Type B pancreatic cell (in vitro differentiated cells): ENCODE results near the gene ACADS. TPM values are rescaled to one million over a fixed set of nuclear protein-coding genes. Genes with fewer than 3 reads are reported as not detected.
A peak's percentile ranks its signal among the peaks of the same experiment; 100 is the strongest.

Experiments used
- DNase-seq: peaks from one replicate; pipeline ENCODE4 v3.0.0; 2021; ENCODE audit warnings: mixed read lengths; ENCODE audit not compliant: unreplicated experiment; ENCODE audit errors: extremely low spot score
- H3K27ac Mint-ChIP-seq: 2 replicates; pipeline ENCODE4 v1.8.0; 2021; ENCODE audit warnings: mild to moderate bottlenecking, mixed read lengths
- H3K27me3 Mint-ChIP-seq: 2 replicates; pipeline ENCODE4 v1.8.0; 2021; ENCODE audit warnings: mixed read lengths
- H3K36me3 Mint-ChIP-seq: 2 replicates; pipeline ENCODE4 v1.8.0; 2021; ENCODE audit warnings: mixed read lengths
- H3K4me1 Mint-ChIP-seq: one replicate; pipeline ENCODE4 v1.8.0; 2021; ENCODE audit warnings: mixed read lengths; ENCODE audit not compliant: unreplicated experiment
- H3K4me3 Mint-ChIP-seq: 2 replicates; pipeline ENCODE4 v1.8.0; 2021; ENCODE audit warnings: mild to moderate bottlenecking, mixed read lengths
- H3K9me3 Mint-ChIP-seq: 2 replicates; pipeline ENCODE4 v1.8.0; 2021; ENCODE audit warnings: mixed read lengths
- CTCF ChIP-seq: fragments of 200-600 bp; sonication (generic); conservative IDR thresholded peaks from 2 replicates; pipeline ENCODE4 v1.5.0; 2021; ENCODE audit warnings: antibody characterized with exemption, mild to moderate bottlenecking
- total RNA-seq: library from RNA; stranded (reverse); gene quantifications from 2 replicates; pipeline ENCODE4 v1.2.1, GENCODE V29; 2021; ENCODE audit warnings: low replicate concordance

The ACADS gene
- total RNA-seq, 1 donor from 2014 or later = 12.1 TPM

DNA sequence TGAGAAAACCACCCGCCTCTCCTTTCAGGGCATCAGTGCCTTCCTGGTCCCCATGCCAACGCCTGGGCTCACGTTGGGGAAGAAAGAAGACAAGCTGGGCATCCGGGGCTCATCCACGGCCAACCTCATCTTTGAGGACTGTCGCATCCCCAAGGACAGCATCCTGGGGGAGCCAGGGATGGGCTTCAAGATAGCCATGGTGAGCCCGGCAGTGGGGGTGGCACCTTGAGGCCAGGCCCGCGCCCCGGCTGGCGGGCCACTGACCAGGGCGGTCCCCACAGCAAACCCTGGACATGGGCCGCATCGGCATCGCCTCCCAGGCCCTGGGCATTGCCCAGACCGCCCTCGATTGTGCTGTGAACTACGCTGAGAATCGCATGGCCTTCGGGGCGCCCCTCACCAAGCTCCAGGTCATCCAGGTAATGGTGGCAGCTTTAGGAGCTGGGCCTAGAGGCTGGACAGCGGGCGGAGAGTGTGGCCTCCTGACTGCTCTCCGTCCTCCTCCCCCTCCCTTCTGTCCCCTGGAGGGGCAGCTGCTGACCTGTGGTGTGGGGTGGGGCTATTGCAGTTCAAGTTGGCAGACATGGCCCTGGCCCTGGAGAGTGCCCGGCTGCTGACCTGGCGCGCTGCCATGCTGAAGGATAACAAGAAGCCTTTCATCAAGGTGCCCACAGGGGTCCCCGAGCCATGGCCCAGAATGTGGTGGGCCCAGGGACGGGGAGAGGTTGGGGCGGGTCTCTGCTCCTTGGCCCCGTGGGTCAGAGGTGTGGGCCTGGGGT lies 12.8 kb downstream of the ACADS start:
- no peak for DNase-seq
- TF ChIP-seq CTCF = peak; percentile 8
- Mint-ChIP-seq H3K27ac (no peak overlapping the region), H3K4me3 (no peak overlapping the region), H3K36me3 (peaks cover 3% of the 10 kb centered on the region), H3K9me3 (no peaks in the 10 kb centered on the region), H3K4me1 (no peaks in the 10 kb centered on the region), H3K27me3 (no peaks in the 10 kb centered on the region)

DNA sequence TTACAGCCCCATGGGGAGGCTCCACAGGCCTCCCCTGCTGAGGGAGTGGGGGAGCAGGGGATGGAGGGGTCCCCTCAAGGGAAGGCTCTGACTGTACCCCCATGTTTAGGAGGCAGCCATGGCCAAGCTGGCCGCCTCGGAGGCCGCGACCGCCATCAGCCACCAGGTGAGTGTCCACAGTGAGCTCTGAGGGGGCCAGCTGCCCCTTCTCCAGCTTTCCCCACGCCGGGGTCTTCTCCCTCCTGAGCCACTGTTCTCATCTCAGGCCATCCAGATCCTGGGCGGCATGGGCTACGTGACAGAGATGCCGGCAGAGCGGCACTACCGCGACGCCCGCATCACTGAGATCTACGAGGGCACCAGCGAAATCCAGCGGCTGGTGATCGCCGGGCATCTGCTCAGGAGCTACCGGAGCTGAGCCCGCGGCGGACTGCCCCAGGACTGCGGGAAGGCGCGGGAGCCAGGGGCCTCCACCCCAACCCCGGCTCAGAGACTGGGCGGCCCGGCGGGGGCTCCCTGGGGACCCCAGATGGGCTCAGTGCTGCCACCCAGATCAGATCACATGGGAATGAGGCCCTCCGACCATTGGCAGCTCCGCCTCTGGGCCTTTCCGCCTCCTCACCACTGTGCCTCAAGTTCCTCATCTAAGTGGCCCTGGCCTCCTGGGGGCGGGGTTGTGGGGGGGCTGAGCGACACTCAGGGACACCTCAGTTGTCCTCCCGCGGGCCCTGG lies 13.6 kb downstream of the ACADS start:
- no peak for TF ChIP-seq CTCF
- no peaks in the 10 kb centered on the region for H3K27me3 Mint-ChIP-seq
- no peaks in the 10 kb centered on the region for H3K9me3 Mint-ChIP-seq
- H3K4me3 Mint-ChIP-seq = no peak overlapping the region
- H3K27ac Mint-ChIP-seq = no peak overlapping the region
- H3K4me1 Mint-ChIP-seq = no peaks in the 10 kb centered on the region
- DNase-seq = no peak
- H3K36me3 Mint-ChIP-seq = peaks cover 2% of the 10 kb centered on the region

DNA sequence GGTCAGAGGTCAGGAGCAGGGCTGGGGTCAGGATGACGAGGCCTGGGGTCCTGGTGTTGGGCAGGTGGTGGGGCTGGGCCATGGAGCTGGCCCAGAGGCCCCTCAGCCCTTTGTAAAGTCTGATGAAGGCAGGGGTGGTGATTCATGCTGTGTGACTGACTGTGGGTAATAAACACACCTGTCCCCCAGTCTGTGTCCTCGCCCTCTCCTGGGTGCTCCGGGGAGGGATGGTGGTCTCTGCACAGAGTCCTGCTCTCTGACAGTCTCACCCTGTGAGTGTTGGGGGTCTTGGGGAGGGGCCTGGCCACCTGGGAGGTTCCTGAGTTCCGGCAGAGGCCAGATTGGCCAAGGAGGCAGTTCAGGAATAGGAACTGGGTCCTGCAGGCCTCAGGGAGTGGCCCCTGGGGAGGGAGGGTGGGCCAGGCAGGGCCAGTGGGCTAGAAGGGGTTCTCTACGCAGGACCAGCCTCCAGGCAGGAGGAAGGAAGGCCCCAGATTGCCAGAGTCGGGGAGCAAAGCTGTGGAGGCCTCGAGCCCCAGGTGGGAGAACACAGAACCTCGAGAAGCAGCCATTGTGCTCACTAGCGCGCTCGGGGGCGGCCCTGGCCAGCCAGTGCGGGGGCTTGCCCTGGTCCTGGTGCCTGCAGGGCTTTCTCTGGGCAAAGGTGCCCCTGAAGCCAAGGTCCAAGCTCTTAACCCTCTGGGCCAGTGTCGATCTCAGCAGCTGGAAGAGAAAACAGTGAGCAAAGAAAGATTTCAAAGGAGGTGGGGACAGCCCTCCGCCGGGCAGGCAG lies 14.4 kb downstream of the ACADS start:
- H3K4me1 Mint-ChIP-seq = no peaks in the 10 kb centered on the region
- H3K27ac Mint-ChIP-seq = no peak overlapping the region
- TF ChIP-seq CTCF = no peak
- no peak overlapping the region for H3K4me3 Mint-ChIP-seq
- H3K9me3 Mint-ChIP-seq = no peaks in the 10 kb centered on the region
- no peaks in the 10 kb centered on the region for H3K36me3 Mint-ChIP-seq
- DNase-seq = no peak
- H3K27me3 Mint-ChIP-seq = no peaks in the 10 kb centered on the region

- H3K4me1 Mint-ChIP-seq = no peaks in the 10 kb centered on the region
- no peaks in the 10 kb centered on the region for H3K36me3 Mint-ChIP-seq
- H3K27ac Mint-ChIP-seq = no peak overlapping the region
- no peak for TF ChIP-seq CTCF
- no peak for DNase-seq
- no peaks in the 10 kb centered on the region for H3K9me3 Mint-ChIP-seq
- H3K27me3 Mint-ChIP-seq = no peaks in the 10 kb centered on the region
- no peak overlapping the region for H3K4me3 Mint-ChIP-seq
Measured at GRCh38 chr12:120740871-120741270, 15.2 kb downstream of the ACADS start.

GRCh38 chr12:120741476-120742421 lies 16.1 kb downstream of the ACADS start:
- no peaks in the 10 kb centered on the region for H3K27me3 Mint-ChIP-seq
- no peak for TF ChIP-seq CTCF
- H3K27ac Mint-ChIP-seq = no peak overlapping the region
- H3K9me3 Mint-ChIP-seq = no peaks in the 10 kb centered on the region
- no peak overlapping the region for H3K4me3 Mint-ChIP-seq
- no peaks in the 10 kb centered on the region for H3K36me3 Mint-ChIP-seq
- no peak for DNase-seq
- H3K4me1 Mint-ChIP-seq = no peaks in the 10 kb centered on the region
